Osteocyte (in vitro differentiated cells): ENCODE data around the gene NUBP1. TPM values are rescaled to one million over a fixed set of nuclear protein-coding genes. Genes with fewer than 3 reads are reported as not detected.

ENCODE experiments used
- DNase-seq: peaks from one replicate; pipeline ENCODE4 v3.0.0; 2021; ENCODE audit warnings: mixed read lengths; ENCODE audit not compliant: unreplicated experiment; ENCODE audit errors: extremely low spot score
- H3K27ac Mint-ChIP-seq: one replicate; pipeline ENCODE4 v1.8.0; 2021; ENCODE audit warnings: mild to moderate bottlenecking, mixed read lengths; ENCODE audit not compliant: unreplicated experiment
- H3K27me3 Mint-ChIP-seq: one replicate; pipeline ENCODE4 v1.8.0; 2021; ENCODE audit warnings: mixed read lengths; ENCODE audit not compliant: unreplicated experiment
- H3K36me3 Mint-ChIP-seq: one replicate; pipeline ENCODE4 v1.8.0; 2021; ENCODE audit warnings: mixed read lengths; ENCODE audit not compliant: unreplicated experiment
- H3K4me1 Mint-ChIP-seq: one replicate; pipeline ENCODE4 v1.8.0; 2021; ENCODE audit warnings: mixed read lengths; ENCODE audit not compliant: unreplicated experiment
- H3K4me3 Mint-ChIP-seq: one replicate; pipeline ENCODE4 v1.8.0; 2021; ENCODE audit warnings: mild to moderate bottlenecking, moderate library complexity, mixed read lengths; ENCODE audit not compliant: unreplicated experiment
- H3K9me3 Mint-ChIP-seq: one replicate; pipeline ENCODE4 v1.8.0; 2021; ENCODE audit warnings: mixed read lengths; ENCODE audit not compliant: unreplicated experiment
- total RNA-seq: library from RNA; stranded (reverse); gene quantifications from 2 replicates; pipeline ENCODE4 v1.2.1, GENCODE V29; 2021
- TF ChIP-seq, protein P1 (sequence below): fragments of 200-600 bp; sonication (generic); IDR thresholded peaks from 2 replicates; pipeline ENCODE4 v1.5.0; 2021; ENCODE audit warnings: antibody characterized with exemption, mild to moderate bottlenecking, moderate library complexity

Gene NUBP1
- total RNA-seq, 1 donor from 2014 or later: 20.0 TPM

GRCh38 chr16:10751291-10751697 is 7.7 kb downstream of the NUBP1 start:
- DNase-seq: no peak
- TF ChIP-seq, protein P1, sequence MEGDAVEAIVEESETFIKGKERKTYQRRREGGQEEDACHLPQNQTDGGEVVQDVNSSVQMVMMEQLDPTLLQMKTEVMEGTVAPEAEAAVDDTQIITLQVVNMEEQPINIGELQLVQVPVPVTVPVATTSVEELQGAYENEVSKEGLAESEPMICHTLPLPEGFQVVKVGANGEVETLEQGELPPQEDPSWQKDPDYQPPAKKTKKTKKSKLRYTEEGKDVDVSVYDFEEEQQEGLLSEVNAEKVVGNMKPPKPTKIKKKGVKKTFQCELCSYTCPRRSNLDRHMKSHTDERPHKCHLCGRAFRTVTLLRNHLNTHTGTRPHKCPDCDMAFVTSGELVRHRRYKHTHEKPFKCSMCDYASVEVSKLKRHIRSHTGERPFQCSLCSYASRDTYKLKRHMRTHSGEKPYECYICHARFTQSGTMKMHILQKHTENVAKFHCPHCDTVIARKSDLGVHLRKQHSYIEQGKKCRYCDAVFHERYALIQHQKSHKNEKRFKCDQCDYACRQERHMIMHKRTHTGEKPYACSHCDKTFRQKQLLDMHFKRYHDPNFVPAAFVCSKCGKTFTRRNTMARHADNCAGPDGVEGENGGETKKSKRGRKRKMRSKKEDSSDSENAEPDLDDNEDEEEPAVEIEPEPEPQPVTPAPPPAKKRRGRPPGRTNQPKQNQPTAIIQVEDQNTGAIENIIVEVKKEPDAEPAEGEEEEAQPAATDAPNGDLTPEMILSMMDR: no peak
- peaks cover 2% of the 10 kb centered on the region for H3K4me1 Mint-ChIP-seq
- H3K36me3 Mint-ChIP-seq: peaks cover 10% of the 10 kb centered on the region
- H3K27ac Mint-ChIP-seq: no peak overlapping the region
- no peaks in the 10 kb centered on the region for H3K27me3 Mint-ChIP-seq
- H3K4me3 Mint-ChIP-seq: no peak overlapping the region
- H3K9me3 Mint-ChIP-seq: no peaks in the 10 kb centered on the region

DNA sequence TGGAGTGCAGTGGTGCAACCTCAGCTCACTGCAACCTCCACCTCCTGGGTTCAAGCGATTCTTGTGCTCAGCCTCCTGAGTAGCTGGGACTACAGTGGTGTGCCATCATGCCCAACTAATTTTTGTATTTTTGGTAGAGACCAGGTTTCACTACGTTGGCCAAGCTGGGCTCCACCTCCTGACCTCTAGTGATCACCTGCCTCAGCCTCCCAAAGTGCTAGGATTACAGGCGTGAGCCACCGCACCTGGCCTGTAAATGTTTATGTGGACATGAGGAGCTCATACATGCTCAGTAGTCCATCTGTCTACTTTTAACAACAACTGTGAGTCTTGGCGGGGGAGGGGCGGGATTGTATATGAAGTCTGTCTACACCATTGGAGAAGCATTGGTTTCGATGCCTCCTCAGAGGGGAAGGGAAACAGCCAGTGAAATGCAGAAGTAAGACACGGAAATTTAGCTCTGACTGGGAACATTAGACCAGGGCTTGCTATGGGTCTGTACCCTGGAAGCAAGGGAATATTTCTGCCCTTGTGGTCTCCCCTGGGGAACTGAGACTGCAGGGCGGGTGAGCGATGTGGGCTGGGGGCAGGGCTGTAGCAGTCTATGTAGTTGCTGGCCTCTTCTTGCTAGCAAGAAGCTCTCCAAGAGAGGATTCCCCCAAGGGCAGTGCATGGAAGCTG is 9.3 kb downstream of the NUBP1 start:
- Mint-ChIP-seq H3K4me1 (peaks cover 3% of the 10 kb centered on the region), H3K9me3 (no peaks in the 10 kb centered on the region), H3K36me3 (peaks cover 10% of the 10 kb centered on the region), H3K27me3 (no peaks in the 10 kb centered on the region), H3K4me3 (no peak overlapping the region), H3K27ac (no peak overlapping the region)
- TF ChIP-seq, protein P1: no peak
- DNase-seq: no peak

- TF ChIP-seq, protein P1: no peak
- Mint-ChIP-seq H3K36me3 (peaks cover 14% of the 10 kb centered on the region), H3K9me3 (no peaks in the 10 kb centered on the region), H3K27ac (no peak overlapping the region), H3K4me1 (peaks cover 3% of the 10 kb centered on the region), H3K27me3 (no peaks in the 10 kb centered on the region), H3K4me3 (no peak overlapping the region)
- no peak for DNase-seq
Measured at GRCh38 chr16:10753670-10754069, 10.0 kb downstream of the NUBP1 start.

GRCh38 chr16:10754941-10755340 is 11.3 kb downstream of the NUBP1 start:
- H3K27me3 Mint-ChIP-seq: no peaks in the 10 kb centered on the region
- peaks cover 3% of the 10 kb centered on the region for H3K4me1 Mint-ChIP-seq
- H3K27ac Mint-ChIP-seq: no peak overlapping the region
- H3K36me3 Mint-ChIP-seq: peaks cover 26% of the 10 kb centered on the region
- no peak overlapping the region for H3K4me3 Mint-ChIP-seq
- no peak for DNase-seq
- H3K9me3 Mint-ChIP-seq: no peaks in the 10 kb centered on the region
- TF ChIP-seq, protein P1: no peak

- Mint-ChIP-seq H3K9me3 (no peaks in the 10 kb centered on the region), H3K36me3 (peaks cover 36% of the 10 kb centered on the region), H3K4me3 (no peak overlapping the region), H3K4me1 (peaks cover 3% of the 10 kb centered on the region), H3K27me3 (no peaks in the 10 kb centered on the region), H3K27ac (no peak overlapping the region)
- TF ChIP-seq, protein P1: no peak
- no peak for DNase-seq
Measured at GRCh38 chr16:10756574-10756973, 12.9 kb downstream of the NUBP1 start.
